HG03457 (cell line): Measurements from ENCODE around the gene TBC1D16.
"Not testable (repeated sequence)": the region's sequence is repeated elsewhere in the genome, so short reads cannot be mapped to it uniquely, and the experiment has no call there.

ENCODE experiments used
- ATAC-seq: cut with Tn5 transposase; IDR thresholded peaks from one replicate; pipeline ENCODE4 v1.9.1; 2021; ENCODE audit warnings: moderate number of reproducible peaks; ENCODE audit not compliant: unreplicated experiment

The TBC1D16 gene

GRCh38 chr17:80005360-80006338 lies 30.0 kb downstream of the TBC1D16 start:
- no peak for ATAC-seq

DNA sequence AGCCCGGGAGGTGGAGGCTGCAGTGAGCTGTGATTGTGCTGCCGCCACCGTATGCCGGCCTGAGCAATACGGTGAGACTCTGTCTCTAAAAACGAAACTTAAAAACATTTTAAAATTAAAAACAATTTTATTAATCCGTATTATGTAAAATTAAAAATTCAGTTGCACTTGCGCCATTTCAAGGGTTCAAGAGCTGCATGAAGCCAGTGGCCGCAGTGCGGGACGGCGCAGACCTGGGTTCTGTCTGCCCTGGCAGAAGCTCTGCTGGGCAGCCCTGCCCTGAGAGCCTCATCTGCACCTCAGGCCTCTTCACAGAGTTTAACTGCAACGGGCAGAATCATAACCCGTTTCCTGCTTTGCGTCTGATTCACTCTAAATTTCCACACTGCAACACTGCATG lies 31.7 kb downstream of the TBC1D16 start:
- ATAC-seq: no peak

DNA sequence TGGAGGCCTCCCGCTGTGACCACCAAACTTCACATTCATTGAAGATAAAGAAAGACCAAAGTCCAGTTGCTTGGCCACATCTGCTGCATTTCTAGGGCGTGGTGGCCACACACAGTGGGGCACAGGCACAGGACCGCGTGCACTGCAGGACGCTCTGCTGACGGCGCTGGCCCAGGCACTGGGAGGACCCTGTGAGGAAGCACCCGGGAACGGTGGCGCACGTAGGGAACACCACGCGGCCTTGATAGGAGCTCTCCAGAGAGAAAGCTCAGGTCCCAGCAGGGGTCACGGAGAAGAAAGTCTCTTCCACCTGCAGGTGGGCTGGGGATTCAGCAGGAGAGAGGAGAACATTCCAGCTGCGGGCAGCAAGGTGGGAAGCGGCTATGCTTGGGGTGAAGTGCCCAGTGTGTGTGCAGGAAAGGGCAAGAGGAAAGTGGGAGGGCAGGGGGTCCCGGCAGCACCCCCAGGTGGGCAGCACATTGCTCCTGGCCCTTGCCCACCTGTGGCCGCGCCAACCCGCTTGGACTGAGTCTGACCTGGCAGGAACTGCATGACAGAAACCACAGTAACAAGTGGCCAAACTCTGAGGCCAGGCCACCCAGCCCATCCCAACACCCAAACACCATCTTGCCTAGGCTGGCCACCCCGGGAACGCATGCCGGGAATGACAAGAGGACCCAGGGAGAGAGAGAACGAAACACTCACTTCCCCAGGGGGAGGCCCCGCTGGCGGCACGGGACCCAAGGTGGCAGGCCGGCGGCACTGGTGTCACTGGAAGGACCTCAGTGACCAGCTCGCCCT lies 32.8 kb downstream of the TBC1D16 start:
- ATAC-seq: no peak

GRCh38 chr17:80002070-80002641 lies 33.5 kb downstream of the TBC1D16 start:
- ATAC-seq: no peak

- ATAC-seq: no peak
Observed at GRCh38 chr17:80000981-80001775, 34.5 kb downstream of the TBC1D16 start.

GRCh38 chr17:80000136-80000535 lies 35.5 kb downstream of the TBC1D16 start:
- no peak for ATAC-seq

- no peak for ATAC-seq
Observed at GRCh38 chr17:79997011-79997660, 38.5 kb downstream of the TBC1D16 start.

- no peak for ATAC-seq
Observed at GRCh38 chr17:79996291-79996690, 39.4 kb downstream of the TBC1D16 start.

DNA sequence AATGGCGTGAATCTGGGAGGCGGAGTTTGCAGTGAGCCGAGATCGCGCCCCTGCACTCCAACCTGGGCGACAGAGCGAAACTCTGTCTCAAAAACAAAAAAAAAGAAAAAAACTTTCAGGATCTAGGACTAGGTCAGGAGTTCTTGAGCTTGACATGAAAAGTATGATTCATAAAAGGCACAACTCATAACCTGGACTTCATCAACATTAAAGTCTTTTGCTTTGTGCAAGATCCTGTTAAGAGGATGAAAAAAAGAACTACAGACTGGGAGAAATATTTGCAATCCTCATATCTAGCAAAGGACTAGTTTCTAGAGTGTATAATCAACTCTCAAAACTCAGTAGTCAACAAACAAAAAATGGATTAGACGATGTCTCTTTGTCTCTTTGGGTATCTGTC lies 40.0 kb downstream of the TBC1D16 start:
- ATAC-seq: no peak

DNA sequence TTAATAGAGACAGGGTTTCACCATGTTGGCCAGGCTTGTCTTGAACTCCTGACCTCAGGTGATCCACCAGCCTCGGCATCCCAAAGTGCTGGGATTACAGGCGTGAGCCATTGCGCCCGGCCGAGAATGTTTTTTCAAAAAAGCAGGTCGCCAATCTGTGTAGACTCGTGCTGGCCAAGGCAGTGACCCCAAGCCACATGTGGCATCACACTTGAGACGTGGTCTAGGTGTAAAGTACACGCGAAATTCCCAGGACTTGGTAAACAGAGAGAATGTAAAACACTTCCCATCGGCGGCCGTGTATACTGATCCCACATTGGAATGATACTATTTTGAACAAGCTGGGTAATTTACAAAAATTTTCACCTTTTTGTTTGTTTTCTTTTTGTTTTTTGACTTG lies 41.1 kb downstream of the TBC1D16 start:
- ATAC-seq: no peak

DNA sequence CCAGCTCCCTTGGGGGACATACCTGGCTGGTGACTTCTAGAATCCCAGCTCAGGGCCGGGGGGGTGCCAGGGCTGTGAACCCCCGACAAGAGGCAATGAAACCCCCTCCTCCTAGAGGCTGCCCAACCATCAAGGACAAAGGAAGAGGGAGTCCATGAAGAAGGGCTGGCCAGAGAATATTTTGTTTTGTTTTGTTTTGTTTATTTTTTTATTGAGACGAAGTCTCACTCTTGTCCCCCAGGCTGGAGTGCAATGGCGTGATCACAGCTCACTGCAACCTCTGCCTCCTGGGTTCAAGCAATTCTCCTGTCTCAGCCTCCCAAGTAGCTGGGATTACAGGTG lies 41.5 kb downstream of the TBC1D16 start:
- ATAC-seq: not testable (repeated sequence)

- ATAC-seq: no peak
Observed at GRCh38 chr17:79993390-79994227, 42.1 kb downstream of the TBC1D16 start.

GRCh38 chr17:79992649-79993389 lies 42.9 kb downstream of the TBC1D16 start:
- ATAC-seq: no peak

GRCh38 chr17:79991924-79992648 lies 43.6 kb downstream of the TBC1D16 start:
- ATAC-seq: no peak

- no peak for ATAC-seq
Observed at GRCh38 chr17:79991140-79991923, 44.3 kb downstream of the TBC1D16 start.

DNA sequence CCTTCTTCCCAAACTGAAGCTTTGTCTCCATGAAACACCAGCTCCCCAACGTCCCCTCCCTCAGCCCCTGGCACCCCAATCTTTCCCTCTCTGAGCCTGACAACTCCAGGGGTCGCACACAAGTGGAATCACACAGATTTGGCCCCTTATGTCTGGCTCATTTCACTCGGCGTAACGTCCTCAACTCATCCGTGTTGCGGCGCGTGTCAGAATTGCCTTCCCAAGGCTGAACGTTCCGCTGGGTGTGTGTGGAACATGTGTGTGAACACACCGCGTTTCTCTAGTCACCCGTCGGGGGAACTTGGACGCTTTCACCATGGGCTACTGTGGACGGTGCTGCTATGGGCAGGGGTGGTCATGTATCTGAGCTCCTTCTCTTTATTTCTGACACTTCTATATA lies 45.0 kb downstream of the TBC1D16 start:
- ATAC-seq: no peak

DNA sequence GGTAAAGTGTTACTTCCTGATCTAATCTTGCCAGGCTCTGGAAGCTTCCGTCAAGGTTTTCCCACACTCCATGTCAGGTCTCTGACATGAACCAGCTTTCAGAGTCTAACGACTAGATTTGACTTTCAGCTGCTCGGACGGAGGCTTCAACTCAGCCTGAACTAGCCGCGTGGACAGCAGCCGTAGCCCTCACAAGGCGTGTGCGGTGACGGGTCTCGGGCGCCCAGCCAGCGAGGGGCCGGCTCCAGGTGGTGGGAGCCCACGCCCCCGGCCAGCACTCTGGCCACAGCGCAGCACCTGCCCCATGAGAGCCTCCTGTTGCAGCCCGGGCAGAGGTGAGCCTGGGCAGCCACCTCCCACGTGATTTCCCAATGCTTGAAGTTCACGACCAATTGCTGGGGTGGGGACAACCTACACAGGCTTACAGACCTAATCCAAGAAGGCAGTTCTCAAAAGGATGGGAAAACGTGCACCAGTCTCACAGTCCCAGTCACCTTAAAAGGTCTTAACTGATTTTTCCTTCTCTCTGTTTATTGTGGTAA lies 45.5 kb downstream of the TBC1D16 start:
- no peak for ATAC-seq
